ENCODE data around the gene HS3ST4.
A peak's percentile ranks its signal among the peaks of the same experiment; 100 is the strongest.
"Not testable (repeated sequence)": the region's sequence is repeated elsewhere in the genome, so short reads cannot be mapped to it uniquely, and the experiment has no call there.

HS3ST4 gene

GRCh38 chr16:26070302-26071100, 378.7 kb downstream of the HS3ST4 start:
- no peak overlapping the region for H3K27ac Mint-ChIP-seq
- H3K36me3 Mint-ChIP-seq: no peaks in the 10 kb centered on the region
- H3K27me3 Mint-ChIP-seq: peaks cover 3% of the 10 kb centered on the region
- no peaks in the 10 kb centered on the region for H3K9me3 Mint-ChIP-seq
- DNase-seq: no peak
- H3K4me1 Mint-ChIP-seq: no peaks in the 10 kb centered on the region
- CTCF ChIA-PET: no interaction called here
- H3K4me3 Mint-ChIP-seq: no peak overlapping the region

GRCh38 chr16:26071101-26071866, 379.5 kb downstream of the HS3ST4 start:
- CTCF ChIA-PET: no interaction called here
- Mint-ChIP-seq H3K27me3 (peaks cover 3% of the 10 kb centered on the region), H3K9me3 (no peaks in the 10 kb centered on the region), H3K4me1 (no peaks in the 10 kb centered on the region), H3K4me3 (no peak overlapping the region), H3K27ac (no peak overlapping the region), H3K36me3 (no peaks in the 10 kb centered on the region)
- no peak for DNase-seq

GRCh38 chr16:26078716-26079355, 387.1 kb downstream of the HS3ST4 start:
- Mint-ChIP-seq H3K27me3 (no peaks in the 10 kb centered on the region), H3K27ac (no peak overlapping the region), H3K9me3 (no peaks in the 10 kb centered on the region), H3K36me3 (no peaks in the 10 kb centered on the region), H3K4me3 (no peak overlapping the region), H3K4me1 (no peaks in the 10 kb centered on the region)
- no peak for DNase-seq
- CTCF ChIA-PET: interaction anchor here (0.6 kb wide), 1 partner anchor 1874 kb away, joined by 3 read pairs; no protein-coding TSS in a partner anchor

GRCh38 chr16:26087091-26087490, 395.3 kb downstream of the HS3ST4 start:
- no peaks in the 10 kb centered on the region for H3K4me1 Mint-ChIP-seq
- DNase-seq: no peak
- H3K27ac Mint-ChIP-seq: no peak overlapping the region
- no peaks in the 10 kb centered on the region for H3K27me3 Mint-ChIP-seq
- H3K4me3 Mint-ChIP-seq: no peak overlapping the region
- CTCF ChIA-PET: no interaction called here
- no peaks in the 10 kb centered on the region for H3K36me3 Mint-ChIP-seq
- H3K9me3 Mint-ChIP-seq: no peaks in the 10 kb centered on the region

DNA sequence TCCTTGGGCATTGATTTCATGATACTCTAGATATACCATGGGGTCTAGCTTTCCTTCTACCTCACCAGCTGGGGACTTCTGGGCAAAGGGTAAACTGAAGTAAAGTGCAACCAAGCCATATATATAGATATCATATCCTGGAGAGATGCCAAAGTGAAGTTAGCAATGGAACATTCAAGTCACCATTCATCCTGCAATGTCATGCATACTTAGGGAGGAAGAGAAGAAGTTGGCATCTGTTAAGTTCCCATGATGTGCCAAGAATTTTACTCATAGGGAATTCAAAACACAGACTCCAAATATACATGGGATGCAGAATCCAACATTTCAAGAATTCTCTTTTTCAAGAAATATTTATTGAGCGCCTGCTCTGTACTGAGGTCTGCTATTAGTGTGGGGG, 399.8 kb downstream of the HS3ST4 start:
- peaks cover 3% of the 10 kb centered on the region for H3K27me3 Mint-ChIP-seq
- no peak overlapping the region for H3K4me3 Mint-ChIP-seq
- H3K4me1 Mint-ChIP-seq: no peaks in the 10 kb centered on the region
- H3K9me3 Mint-ChIP-seq: peaks cover under 1% of the 10 kb centered on the region
- DNase-seq: no peak
- no peaks in the 10 kb centered on the region for H3K36me3 Mint-ChIP-seq
- H3K27ac Mint-ChIP-seq: no peak overlapping the region
- CTCF ChIA-PET: no interaction called here

DNA sequence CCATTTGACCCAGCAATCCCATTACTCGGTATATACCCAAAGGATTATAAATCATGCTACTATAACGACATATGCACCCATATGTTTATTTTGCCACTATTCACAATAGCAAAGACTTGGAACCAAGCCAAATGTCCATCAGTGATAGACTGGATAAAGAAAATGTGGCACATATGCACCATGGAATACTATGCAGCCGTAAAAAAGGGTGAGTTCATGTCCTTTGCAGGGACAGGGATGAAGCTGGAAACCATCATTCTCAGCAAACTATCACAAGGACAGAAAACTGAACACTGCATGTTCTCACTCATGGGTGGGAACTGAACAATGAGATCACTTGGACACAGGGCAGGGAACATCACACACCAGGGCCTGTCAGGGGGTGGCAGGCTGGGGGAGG, 406.4 kb downstream of the HS3ST4 start:
- H3K9me3 Mint-ChIP-seq, H3K36me3 Mint-ChIP-seq, CTCF ChIA-PET, H3K4me3 Mint-ChIP-seq, H3K4me1 Mint-ChIP-seq, H3K27ac Mint-ChIP-seq, H3K27me3 Mint-ChIP-seq, DNase-seq: not testable (repeated sequence)

- no peak overlapping the region for H3K27ac Mint-ChIP-seq
- H3K27me3 Mint-ChIP-seq: no peaks in the 10 kb centered on the region
- H3K9me3 Mint-ChIP-seq: peaks cover 2% of the 10 kb centered on the region
- no peak for DNase-seq
- H3K36me3 Mint-ChIP-seq: no peaks in the 10 kb centered on the region
- CTCF ChIA-PET: no interaction called here
- no peaks in the 10 kb centered on the region for H3K4me1 Mint-ChIP-seq
- H3K4me3 Mint-ChIP-seq: no peak overlapping the region
Observed at GRCh38 chr16:26102369-26102768, 410.6 kb downstream of the HS3ST4 start.

DNA sequence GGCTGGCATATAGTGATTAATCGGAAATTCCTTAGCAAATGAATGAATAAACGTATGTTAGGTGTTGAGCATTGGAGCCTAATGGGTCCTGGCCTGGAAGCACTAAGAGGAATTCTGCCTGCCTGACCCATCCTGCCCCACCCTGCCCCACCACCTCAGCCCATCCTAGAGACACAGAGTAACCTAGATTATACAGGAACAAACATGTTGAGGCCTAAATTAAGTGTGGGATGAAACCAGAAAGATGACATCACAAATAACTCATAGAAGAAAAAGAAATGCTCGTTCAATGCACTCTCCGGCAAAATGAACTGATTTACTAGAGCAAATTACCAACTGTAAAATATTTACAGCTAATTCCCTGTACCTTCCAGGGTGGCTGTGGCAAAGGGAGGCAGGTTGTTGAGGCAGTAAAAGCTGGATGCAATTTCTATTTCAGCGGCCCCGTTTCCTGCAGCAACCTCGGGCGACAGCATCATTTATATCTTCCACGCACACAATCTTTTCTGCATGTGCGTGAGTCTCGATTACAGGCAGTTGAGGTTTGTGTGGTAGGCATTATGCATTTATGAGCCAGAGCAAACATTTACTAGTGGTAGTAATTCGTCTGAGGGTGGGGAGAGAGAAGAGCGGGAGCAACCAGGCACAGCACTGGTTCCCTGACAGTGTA, 417.2 kb downstream of the HS3ST4 start:
- Mint-ChIP-seq H3K9me3 (no peaks in the 10 kb centered on the region), H3K27ac (no peak overlapping the region), H3K27me3 (no peaks in the 10 kb centered on the region), H3K4me1 (no peaks in the 10 kb centered on the region), H3K4me3 (no peak overlapping the region), H3K36me3 (no peaks in the 10 kb centered on the region)
- CTCF ChIA-PET: no interaction called here
- no peak for DNase-seq

DNA sequence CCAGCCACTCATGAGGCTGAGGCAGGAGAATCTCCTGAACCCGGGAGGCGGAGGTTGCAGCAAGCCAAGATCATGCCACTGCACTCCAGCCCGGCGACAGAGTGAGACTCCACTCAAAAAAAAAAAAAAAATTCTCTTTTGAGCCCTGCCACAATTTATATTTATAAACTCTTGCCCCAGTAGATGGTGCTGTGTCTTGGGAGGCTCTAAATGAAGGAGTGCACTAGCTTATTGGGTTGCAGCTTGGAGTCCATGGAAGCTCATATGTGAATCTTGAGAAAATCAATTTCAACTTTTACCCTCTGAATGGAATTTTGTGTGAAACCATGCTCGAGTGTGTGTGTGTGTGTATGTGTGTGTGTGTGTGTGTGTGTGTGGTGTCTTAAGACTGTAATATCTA, 420.1 kb downstream of the HS3ST4 start:
- no peaks in the 10 kb centered on the region for H3K9me3 Mint-ChIP-seq
- H3K36me3 Mint-ChIP-seq: no peaks in the 10 kb centered on the region
- CTCF ChIA-PET: no interaction called here
- no peak overlapping the region for H3K4me3 Mint-ChIP-seq
- no peak overlapping the region for H3K27ac Mint-ChIP-seq
- no peaks in the 10 kb centered on the region for H3K27me3 Mint-ChIP-seq
- no peak for DNase-seq
- no peaks in the 10 kb centered on the region for H3K4me1 Mint-ChIP-seq

GRCh38 chr16:26118575-26118974, 426.8 kb downstream of the HS3ST4 start:
- DNase-seq: no peak
- Mint-ChIP-seq H3K4me1 (no peaks in the 10 kb centered on the region), H3K36me3 (no peaks in the 10 kb centered on the region), H3K4me3 (no peak overlapping the region), H3K27me3 (no peaks in the 10 kb centered on the region), H3K9me3 (no peaks in the 10 kb centered on the region), H3K27ac (no peak overlapping the region)
- CTCF ChIA-PET: no interaction called here

DNA sequence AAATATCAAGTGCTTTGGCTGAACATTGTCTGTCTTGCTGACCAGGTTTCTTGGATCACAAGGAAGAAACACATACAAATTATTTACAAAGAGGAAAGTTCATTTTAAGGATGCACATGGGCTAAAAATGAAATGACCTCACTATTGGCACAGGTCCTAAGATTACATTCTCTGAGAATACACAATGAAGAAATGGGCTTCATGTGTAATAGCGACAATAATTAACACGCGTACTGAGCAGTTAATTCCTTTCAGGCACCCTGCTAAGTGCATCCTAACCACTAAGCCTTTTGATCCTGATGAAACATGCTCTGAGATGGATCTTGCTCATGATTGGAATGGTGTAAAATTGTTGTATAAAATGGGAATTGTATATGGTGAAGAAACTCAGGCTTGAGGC, 429.0 kb downstream of the HS3ST4 start:
- CTCF ChIA-PET: no interaction called here
- Mint-ChIP-seq H3K27ac (no peak overlapping the region), H3K4me1 (no peaks in the 10 kb centered on the region), H3K27me3 (no peaks in the 10 kb centered on the region), H3K9me3 (no peaks in the 10 kb centered on the region), H3K36me3 (no peaks in the 10 kb centered on the region), H3K4me3 (no peak overlapping the region)
- DNase-seq: no peak

DNA sequence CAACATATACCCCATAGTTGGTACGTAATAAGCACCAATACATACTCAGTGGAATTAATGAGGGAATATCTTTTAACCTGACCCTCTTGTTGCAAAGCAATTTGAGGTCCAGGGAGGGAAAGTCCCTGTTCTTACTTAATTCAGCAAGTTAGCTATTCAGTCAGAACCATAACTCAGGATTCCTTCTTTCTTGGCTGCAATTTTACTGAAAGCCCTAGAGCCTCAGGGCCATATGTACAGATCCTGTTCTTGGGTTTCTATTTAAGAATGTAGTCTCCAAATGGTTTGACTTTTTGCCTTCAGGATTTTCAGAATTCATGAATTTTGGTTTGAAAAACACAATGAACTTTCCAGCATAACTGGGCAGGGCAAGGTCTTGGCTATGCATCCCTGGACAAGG, 436.5 kb downstream of the HS3ST4 start:
- no peaks in the 10 kb centered on the region for H3K4me1 Mint-ChIP-seq
- DNase-seq: no peak
- CTCF ChIA-PET: interaction anchor here (0.6 kb wide), 1 partner anchor 250 kb away, joined by 3 read pairs; no protein-coding TSS in a partner anchor
- no peaks in the 10 kb centered on the region for H3K9me3 Mint-ChIP-seq
- H3K4me3 Mint-ChIP-seq: no peak overlapping the region
- H3K27me3 Mint-ChIP-seq: peaks cover 3% of the 10 kb centered on the region
- H3K27ac Mint-ChIP-seq: no peak overlapping the region
- no peaks in the 10 kb centered on the region for H3K36me3 Mint-ChIP-seq

- Mint-ChIP-seq H3K27me3 (peaks cover 3% of the 10 kb centered on the region), H3K4me3 (no peak overlapping the region), H3K36me3 (no peaks in the 10 kb centered on the region), H3K9me3 (no peaks in the 10 kb centered on the region), H3K4me1 (no peaks in the 10 kb centered on the region), H3K27ac (no peak overlapping the region)
- CTCF ChIA-PET: no interaction called here
- no peak for DNase-seq
Observed at GRCh38 chr16:26129997-26130396, 438.2 kb downstream of the HS3ST4 start.

DNA sequence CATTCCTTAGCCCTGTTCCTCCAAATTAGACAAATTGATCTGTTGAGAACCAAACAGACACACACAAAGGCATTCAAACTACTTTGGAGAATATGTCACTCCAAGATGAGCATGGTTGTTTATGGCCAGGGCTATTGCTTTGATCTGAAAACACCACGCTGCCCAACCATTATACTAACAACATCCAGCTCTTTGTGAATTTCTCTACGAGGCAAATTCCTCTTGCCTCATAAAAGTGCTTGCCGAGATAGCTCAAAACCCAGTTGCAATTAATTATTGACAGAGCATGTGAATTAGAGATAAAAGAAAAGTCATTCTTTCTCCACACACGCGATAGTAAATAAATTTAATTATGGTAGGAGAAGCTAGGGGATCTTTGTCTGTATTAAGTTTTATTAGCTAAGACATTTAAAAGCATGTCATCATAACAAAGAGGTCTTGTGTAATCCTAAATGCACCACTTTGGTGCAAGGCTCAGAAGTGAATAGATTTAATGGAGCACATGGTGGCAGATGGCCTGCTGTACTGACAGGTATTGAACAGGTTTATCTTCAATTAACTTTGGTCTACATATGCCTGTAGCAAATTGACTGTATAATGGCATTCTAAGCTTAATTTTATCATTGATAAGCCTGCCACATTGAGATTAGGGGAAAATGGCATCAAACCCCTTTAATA, 441.8 kb downstream of the HS3ST4 start:
- H3K27ac Mint-ChIP-seq: peak overlapping the region; percentile 19
- no peaks in the 10 kb centered on the region for H3K27me3 Mint-ChIP-seq
- H3K9me3 Mint-ChIP-seq: no peaks in the 10 kb centered on the region
- CTCF ChIA-PET: no interaction called here
- H3K4me3 Mint-ChIP-seq: no peak overlapping the region
- H3K4me1 Mint-ChIP-seq: no peaks in the 10 kb centered on the region
- H3K36me3 Mint-ChIP-seq: no peaks in the 10 kb centered on the region
- no peak for DNase-seq

Measured in activated naive CD4-positive, alpha-beta T cell treated with anti-CD3 and anti-CD28 coated beads, Interleukin-2, amount 10 ng/mL, durations not matched to agents 7 days and 5 days (primary cell).